ENCODE results near the gene HES4.

- TF ChIP-seq CTCF (conservative IDR thresholded peaks at IDR 0.05 in 1 of 2, IDR thresholded peaks at IDR 0.05 in 1 of 2; ENCODE audit: low read depth in 1 of 2, low read length in 2 of 2): no peak
- TF ChIP-seq EZH2 (IDR thresholded peaks at IDR 0.05; ENCODE audit: low read length, missing control alignments): no peak
These were observed 2.2 kb downstream of the HES4 start for GRCh38 chr1:997713-997992.

Measured in fibroblast of lung (primary cell).